Hematopoietic multipotent progenitor cell treated with erythropoietin and hydrocortisone succinate and interleukin-3 and kit ligand, for 4 days (in vitro differentiated cells): ENCODE results near the gene MCF2L.
A peak's percentile ranks its signal among the peaks of the same experiment; 100 is the strongest.

ENCODE experiments used
- DNase-seq: peaks from one replicate; pipeline ENCODE4 v3.0.0-alpha.2; 2015

Gene MCF2L

GRCh38 chr13:113034451-113035212 is 65.6 kb downstream of the MCF2L start:
- peak; percentile 21 for DNase-seq

- DNase-seq: no peak
Observed at GRCh38 chr13:113035213-113035800, 66.3 kb downstream of the MCF2L start.

DNA sequence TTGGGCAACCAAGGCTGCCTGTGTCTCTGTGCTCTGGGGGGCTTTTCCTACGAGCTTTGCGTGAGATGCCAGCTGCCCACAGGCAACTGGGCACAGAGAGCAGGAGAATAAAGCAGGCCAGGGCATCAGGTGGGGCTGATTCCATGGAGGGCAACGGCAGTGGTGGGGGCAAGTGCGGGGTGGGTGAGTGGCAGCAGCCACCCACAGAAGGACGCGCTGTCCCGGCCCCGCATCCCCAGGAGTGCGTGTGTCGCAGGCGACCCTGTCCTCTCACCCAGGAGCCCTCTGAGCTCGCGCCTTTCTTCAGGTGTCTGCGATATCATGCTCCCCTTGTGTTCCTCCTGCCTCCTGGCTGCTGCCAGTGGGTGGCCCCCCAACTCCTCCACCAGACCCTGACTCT is 67.4 kb downstream of the MCF2L start:
- DNase-seq: no peak

- no peak for DNase-seq
Observed at GRCh38 chr13:113040031-113040430, 71.0 kb downstream of the MCF2L start.

- no peak for DNase-seq
Observed at GRCh38 chr13:113040597-113041292, 71.7 kb downstream of the MCF2L start.

- DNase-seq: no peak
Observed at GRCh38 chr13:113041293-113041690, 72.3 kb downstream of the MCF2L start.

- DNase-seq: no peak
Observed at GRCh38 chr13:113041896-113042295, 72.9 kb downstream of the MCF2L start.

DNA sequence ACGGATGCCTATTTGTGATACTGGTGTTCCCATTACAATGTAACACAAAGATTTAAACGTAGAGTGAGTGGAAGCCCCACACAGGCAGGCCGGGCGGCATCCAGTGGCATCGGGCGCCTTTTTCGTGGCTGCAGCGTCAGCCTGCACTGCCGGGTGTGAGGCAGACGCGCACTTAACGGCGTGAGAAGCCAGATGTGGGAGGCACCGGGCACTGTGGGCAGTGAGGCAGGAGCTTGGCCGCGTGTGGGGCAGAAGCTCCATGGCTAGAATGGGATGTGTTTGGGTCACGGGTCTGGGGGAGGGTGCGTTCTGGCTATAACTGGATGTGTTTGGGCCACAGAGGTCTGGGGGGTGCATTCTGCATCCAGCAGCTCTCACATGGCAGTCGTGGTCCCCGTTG is 73.4 kb downstream of the MCF2L start:
- DNase-seq: no peak

DNA sequence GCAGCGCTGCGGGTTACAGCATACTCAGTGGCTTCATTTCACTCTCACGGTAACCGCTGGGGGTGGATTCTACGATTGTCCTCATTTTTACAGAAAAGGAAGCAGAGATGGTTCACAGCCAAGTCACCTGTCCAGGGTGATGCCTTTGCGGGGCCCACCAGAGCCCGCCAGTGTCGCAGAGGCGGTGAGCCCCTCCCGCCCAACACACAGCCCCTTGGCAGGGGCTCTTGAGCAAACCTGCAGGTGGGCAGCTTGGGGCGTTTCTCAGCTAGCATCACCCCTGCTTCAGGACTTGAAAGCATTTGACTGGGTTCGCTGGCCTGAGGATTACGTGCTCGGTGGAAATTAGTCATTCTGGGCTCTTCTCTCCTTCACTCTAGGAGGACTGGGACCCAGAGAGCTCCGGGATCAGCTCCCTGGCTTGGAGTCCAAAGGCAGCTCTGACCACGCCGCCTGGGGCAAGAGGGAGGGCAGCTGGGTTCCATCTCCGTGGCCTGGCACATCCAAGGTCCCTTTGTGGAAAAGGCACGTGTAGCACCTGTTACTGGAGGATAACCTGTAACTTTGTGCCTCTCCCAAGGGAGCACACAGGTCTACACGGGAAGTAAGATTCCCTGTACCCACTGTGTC is 74.1 kb downstream of the MCF2L start:
- DNase-seq: no peak

DNA sequence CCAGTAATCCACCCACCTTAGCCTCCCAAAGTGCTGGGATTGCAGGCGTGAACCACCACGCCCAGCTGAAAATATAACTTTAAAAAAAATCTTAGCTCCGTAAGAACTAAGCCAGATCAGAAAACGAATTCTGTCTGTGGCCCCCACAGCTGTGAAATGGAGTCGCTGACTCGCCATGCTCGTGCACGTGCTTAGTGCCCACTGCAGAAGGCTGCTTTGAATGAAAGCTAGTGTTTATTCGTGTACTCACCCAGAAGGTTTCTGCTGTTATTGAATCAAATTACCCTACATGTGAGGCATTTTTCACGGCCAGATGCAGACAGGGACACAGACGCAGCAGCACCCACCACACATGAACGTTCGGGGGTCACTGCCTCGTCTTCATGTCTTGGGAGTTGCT is 74.9 kb downstream of the MCF2L start:
- DNase-seq: no peak

DNA sequence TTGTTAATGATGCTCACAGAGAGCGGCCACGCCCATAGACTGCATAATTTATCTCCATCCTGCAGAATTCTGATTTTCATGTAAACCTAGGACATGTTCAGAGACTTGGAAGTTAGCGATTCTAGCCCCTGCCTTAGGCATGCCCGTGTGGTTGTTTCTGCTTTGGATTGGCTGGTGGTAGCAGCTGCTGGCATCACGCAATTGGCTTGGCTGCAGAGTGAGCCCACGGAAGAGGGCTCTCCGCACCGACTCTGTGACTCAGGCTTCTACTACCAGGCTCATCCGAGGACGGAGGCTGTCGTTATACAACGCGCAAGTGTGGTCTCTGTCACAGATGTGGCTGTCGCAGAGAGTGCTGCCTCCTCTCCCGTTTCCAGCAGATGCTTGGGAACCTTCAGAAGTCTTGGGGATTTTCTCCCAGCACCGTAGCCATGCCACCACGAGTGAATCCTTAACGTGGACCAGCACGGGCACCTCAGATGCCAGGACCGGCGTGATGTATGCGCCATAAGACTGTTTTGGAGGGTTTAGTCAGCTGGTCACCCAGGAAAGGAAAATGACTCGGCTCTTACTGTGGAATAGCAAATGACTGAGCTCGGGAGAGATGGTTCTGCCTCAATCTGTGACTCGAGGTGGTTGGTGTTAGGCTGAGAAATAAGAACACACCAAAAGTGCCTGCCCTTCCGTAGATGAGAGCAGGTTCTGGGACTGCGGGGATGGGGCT is 75.5 kb downstream of the MCF2L start:
- no peak for DNase-seq

DNA sequence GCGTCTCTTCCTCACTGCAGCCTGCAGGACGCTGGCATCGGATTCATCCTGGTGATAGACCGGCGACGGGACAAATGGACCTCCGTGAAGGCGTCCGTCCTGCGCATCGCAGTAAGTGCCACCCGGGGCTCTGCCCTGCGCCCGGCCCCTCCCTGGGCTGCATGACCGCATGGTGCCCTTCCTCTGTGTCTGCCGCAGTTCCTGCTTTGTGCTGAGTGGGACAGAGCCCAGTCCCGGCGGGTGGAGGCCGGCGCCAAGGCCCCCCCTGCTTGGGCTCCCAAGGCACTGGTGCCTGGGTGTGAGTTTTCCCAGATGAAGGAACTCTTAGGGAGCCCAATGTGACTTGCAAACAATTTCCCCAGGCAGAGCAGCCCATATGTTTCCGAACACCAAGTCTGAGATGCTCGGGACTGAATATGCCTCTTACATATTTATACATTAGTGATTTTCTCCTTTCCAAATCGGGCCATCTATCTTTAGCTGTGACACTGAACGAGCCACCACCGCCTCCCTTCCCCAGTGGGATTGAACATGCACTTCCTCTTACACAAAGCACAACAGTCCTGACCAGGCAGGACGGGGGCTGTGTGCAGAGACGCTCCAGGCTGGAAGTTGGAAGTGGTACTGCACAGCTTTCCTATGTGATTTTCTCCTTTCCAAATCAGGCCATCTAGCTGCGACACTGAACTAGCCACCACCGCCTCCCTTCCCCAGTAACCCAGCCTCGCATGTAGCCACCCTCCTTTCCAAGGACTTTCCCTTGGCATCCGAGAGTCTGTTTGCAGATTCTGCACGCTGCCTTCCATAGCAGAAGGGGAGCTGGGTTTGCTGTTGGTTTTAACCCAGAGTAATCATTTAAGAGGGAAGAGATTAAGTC is 76.5 kb downstream of the MCF2L start:
- no peak for DNase-seq

DNA sequence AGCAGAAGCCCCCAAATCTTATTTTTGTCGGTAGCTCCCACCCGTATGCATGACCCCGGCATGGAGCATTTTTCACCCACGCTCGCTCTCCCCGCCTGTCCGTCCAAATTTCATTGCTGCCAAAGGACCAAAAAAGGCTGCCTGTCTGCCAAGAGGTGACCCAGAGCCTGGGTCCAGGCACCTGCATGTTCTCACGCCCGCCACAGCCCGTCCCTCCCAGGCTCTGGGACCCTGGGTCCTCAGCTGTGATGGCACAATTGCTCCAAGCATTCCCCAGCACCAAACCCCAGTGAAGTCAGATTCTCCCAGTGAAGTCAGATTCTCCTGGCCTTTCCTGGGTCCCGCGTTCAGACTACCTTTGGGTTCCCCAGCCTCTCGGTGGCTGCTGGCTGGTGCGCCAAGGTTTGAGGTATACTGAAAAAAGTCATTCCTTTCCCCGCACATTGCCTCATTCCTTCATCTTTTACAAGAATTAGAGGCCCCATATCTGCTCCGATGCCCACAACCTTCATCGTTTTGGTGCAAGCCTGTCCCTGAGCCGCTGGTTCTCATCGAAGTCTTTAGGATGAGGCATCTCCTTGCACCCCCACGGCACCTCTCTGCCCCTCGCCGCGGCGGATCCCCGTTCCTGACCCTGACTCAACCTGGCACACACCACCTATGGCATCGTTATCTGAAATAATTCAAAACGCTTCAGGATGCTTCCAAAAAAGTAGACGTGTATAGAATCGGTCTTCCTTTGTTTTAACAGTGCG is 77.3 kb downstream of the MCF2L start:
- no peak for DNase-seq

DNA sequence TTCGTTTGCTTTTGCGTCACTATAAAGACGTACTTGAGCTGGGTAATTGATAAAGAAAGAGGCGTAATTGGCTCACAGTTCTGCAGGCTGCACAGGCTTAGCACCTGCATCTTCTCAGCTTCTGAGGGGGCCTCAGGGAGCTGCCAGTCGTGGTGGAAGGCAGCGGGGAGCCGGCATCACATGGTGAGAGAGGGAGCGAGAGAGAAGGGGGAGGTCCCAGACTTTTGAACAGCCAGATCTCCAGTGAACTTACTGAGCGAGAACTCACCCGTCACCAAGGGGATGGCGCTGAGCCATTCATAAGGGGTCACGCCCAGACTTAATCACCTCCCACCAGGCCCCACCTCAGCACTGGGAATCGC is 77.8 kb downstream of the MCF2L start:
- DNase-seq: no peak

GRCh38 chr13:113047587-113047986 is 78.6 kb downstream of the MCF2L start:
- no peak for DNase-seq

DNA sequence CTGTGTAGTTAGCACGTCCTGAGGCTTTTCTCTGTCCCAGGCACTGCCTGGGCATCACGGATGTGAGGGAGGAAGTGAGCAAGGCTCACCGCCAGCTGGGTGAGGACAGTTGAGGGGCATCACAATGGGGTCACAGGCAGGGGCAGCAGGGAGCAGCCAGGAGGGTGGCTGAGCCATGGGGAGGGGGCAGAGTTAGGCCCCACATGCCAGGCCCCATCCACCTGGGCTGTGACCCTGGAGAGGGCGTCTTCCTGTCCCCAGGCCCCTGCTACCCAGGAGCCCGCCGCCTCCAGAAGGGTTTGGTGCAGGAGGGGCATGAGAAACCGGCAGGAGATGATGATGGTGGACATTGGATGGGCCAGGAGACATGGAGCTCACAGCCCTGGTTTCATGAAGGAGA is 79.8 kb downstream of the MCF2L start:
- DNase-seq: no peak

- no peak for DNase-seq
Observed at GRCh38 chr13:113049521-113049941, 80.5 kb downstream of the MCF2L start.

DNA sequence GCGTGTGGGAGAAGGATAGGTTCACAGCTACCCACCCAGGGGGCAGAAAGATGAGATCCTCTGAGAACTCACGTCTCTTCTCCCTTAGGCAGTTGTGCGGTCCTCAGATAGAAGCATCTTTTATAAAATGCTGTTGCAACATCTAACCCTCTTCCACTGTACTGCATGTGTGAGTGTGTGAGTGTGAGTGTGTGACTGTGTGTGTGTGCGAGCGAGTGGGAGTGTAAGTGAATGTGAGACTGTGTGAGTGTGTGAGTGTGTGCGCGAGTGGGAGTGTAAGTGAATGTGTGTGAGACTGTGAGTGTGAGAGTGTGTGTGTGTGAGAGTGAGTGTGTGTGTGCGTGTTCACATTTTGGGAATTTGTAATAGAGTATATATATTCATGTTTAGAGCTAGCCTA is 81.0 kb downstream of the MCF2L start:
- DNase-seq: no peak

DNA sequence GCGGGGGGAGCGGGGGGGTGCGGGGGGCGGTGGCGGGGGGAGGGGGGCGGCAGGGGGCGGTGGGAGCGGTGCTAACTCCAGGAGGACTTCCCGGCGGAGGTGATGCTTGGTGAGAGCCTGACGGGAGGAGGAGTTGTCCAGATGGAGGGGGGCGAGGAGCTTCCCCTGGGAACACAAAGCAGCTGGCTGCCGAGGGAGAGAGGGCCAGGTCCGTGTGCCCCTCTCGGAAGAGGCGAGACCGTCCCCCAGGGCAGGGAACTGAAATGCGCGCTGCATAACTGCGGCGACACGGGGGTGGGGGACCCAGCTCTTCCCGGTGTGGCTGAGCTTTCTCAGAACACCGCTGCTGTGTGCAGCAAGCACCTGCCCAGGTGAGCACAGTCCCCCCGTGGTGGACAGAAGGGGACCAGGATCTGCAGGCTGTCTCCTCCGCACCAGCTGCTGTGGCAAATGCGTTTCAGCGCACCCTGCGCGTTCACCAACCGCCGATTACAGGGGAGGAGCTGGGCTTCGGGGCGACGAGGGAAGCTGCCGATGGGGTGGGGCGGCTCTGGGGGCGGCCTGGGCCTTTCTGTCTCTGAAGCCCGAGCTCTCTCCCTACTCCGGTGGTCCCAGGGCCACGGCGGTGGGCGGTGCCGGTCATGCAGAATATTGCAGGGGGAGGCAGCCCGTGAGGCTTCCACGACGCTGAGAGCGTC is 81.9 kb downstream of the MCF2L start:
- DNase-seq: no peak

GRCh38 chr13:113051641-113052040 is 82.6 kb downstream of the MCF2L start:
- DNase-seq: no peak

- no peak for DNase-seq
Observed at GRCh38 chr13:113052206-113052605, 83.2 kb downstream of the MCF2L start.
